Measurements from ENCODE around the gene RSAD2. TPM values are rescaled to one million over a fixed set of nuclear protein-coding genes. Genes with fewer than 3 reads are reported as not detected.

RSAD2 gene
- total and polyA plus RNA-seq, 9 of the 15 experiments (the other 6 are each of a cell fraction or from before 2014, with no cell fraction given), result 0.15 to 1.4 (median 0.28) TPM

GRCh38 chr2:6893876-6894482 lies 16.4 kb downstream of the RSAD2 start (continued):
- TF ChIP-seq, protein P1, sequence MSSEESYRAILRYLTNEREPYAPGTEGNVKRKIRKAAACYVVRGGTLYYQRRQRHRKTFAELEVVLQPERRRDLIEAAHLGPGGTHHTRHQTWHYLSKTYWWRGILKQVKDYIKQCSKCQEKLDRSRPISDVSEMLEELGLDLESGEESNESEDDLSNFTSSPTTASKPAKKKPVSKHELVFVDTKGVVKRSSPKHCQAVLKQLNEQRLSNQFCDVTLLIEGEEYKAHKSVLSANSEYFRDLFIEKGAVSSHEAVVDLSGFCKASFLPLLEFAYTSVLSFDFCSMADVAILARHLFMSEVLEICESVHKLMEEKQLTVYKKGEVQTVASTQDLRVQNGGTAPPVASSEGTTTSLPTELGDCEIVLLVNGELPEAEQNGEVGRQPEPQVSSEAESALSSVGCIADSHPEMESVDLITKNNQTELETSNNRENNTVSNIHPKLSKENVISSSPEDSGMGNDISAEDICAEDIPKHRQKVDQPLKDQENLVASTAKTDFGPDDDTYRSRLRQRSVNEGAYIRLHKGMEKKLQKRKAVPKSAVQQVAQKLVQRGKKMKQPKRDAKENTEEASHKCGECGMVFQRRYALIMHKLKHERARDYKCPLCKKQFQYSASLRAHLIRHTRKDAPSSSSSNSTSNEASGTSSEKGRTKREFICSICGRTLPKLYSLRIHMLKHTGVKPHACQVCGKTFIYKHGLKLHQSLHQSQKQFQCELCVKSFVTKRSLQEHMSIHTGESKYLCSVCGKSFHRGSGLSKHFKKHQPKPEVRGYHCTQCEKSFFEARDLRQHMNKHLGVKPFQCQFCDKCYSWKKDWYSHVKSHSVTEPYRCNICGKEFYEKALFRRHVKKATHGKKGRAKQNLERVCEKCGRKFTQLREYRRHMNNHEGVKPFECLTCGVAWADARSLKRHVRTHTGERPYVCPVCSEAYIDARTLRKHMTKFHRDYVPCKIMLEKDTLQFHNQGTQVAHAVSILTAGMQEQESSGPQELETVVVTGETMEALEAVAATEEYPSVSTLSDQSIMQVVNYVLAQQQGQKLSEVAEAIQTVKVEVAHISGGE (CRISPR knock-in tag; IDR thresholded peaks at IDR 0.05), result peak in 1 of 3 experiments; percentile 88; a peak in 2 of 6 replicates
- peak in 1 of 2 experiments; percentile 94; a peak in 2 of 4 replicates for TF ChIP-seq ZNF639 (CRISPR knock-in tag; conservative IDR thresholded peaks at IDR 0.05 in 1 of 2, IDR thresholded peaks at IDR 0.05 in 1 of 2)
- no peak for TF ChIP-seq HDAC6 (IDR thresholded peaks at IDR 0.05; ENCODE audit: low read depth, low read length)
- TF ChIP-seq, protein P2, sequence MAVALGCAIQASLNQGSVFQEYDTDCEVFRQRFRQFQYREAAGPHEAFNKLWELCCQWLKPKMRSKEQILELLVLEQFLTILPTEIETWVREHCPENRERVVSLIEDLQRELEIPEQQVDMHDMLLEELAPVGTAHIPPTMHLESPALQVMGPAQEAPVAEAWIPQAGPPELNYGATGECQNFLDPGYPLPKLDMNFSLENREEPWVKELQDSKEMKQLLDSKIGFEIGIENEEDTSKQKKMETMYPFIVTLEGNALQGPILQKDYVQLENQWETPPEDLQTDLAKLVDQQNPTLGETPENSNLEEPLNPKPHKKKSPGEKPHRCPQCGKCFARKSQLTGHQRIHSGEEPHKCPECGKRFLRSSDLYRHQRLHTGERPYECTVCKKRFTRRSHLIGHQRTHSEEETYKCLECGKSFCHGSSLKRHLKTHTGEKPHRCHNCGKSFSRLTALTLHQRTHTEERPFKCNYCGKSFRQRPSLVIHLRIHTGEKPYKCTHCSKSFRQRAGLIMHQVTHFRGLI (CRISPR knock-in tag; IDR thresholded peaks at IDR 0.05), result peak; percentile 84; the same call in 1 of the 2 replicates
- peak; percentile 100 for TF ChIP-seq TEAD4 (IDR thresholded peaks at IDR 0.05; ENCODE audit: low read length)
- TF ChIP-seq TEAD4 (CRISPR knock-in tag; IDR thresholded peaks at IDR 0.05; ENCODE audit: borderline replicate concordance), result no peak
- no peak for TF ChIP-seq SRF (CRISPR knock-in tag; IDR thresholded peaks at IDR 0.05)
- peak; percentile 98 for TF ChIP-seq ZNF766 (CRISPR knock-in tag; conservative IDR thresholded peaks at IDR 0.05)
- TF ChIP-seq XRCC4 (IDR thresholded peaks at IDR 0.05; ENCODE audit: extremely low read depth, insufficient read depth, insufficient read length), result no peak
- TF ChIP-seq POU5F1 (IDR thresholded peaks at IDR 0.05; ENCODE audit: borderline replicate concordance, low read depth, low read length, partially characterized antibody), result no peak
- no peak for TF ChIP-seq NR2F6 (CRISPR knock-in tag; IDR thresholded peaks at IDR 0.05)
- TF ChIP-seq ZNF696 (CRISPR knock-in tag; conservative IDR thresholded peaks at IDR 0.05), result no peak
- no peak for TF ChIP-seq CTCF (IDR thresholded peaks at IDR 0.05 in 2 of 3, conservative IDR thresholded peaks at IDR 0.05 in 1 of 3; ENCODE audit: insufficient read depth in 2 of 3, low read depth in 1 of 3, low read length in 3 of 3)
- TF ChIP-seq, protein P3, sequence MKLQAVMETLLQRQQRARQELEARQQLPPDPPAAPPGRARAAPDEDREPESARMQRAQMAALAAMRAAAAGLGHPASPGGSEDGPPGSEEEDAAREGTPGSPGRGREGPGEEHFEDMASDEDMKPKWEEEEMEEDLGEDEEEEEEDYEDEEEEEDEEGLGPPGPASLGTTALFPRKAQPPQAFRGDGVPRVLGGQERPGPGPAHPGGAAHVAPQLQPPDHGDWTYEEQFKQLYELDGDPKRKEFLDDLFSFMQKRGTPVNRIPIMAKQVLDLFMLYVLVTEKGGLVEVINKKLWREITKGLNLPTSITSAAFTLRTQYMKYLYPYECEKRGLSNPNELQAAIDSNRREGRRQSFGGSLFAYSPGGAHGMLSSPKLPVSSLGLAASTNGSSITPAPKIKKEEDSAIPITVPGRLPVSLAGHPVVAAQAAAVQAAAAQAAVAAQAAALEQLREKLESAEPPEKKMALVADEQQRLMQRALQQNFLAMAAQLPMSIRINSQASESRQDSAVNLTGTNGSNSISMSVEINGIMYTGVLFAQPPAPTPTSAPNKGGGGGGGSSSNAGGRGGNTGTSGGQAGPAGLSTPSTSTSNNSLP (IDR thresholded peaks at IDR 0.05; ENCODE audit: borderline replicate concordance, low read depth, low read length), result peak; percentile 67; the same call in 1 of the 2 replicates
- TF ChIP-seq GTF2F1 (IDR thresholded peaks at IDR 0.05; ENCODE audit: low read depth, low read length), result no peak
- TF ChIP-seq ZNF717 (CRISPR knock-in tag; IDR thresholded peaks at IDR 0.05), result no peak
